HL-60 (cell line): ENCODE measurements around the gene PAXIP1.

Source experiments
- DNase-seq, 2 experiments: peaks; one replicate each; pipeline ENCODE4 v3.0.0-alpha.2; 2010 to 2020; ENCODE audit warnings: low read depth in 1 of 2, low spot score in 1 of 2
- H3K27ac ChIP-seq: fragments of 250-450 bp; sonication (Bioruptor Pico); replicated peaks from 2 replicates; pipeline ENCODE4 v1.5.1; 2020; ENCODE audit warnings: mild to moderate bottlenecking, moderate library complexity
- H3K27me3 ChIP-seq: fragments of 250-450 bp; sonication (Bioruptor Pico); 2 replicates; pipeline ENCODE4 v1.5.1; 2021; ENCODE audit warnings: mild to moderate bottlenecking, moderate library complexity; ENCODE audit not compliant: insufficient read depth, poor library complexity, severe bottlenecking
- H3K4me3 ChIP-seq: replicated peaks from 2 replicates; pipeline ENCODE4 v1.5.1; 2011; ENCODE audit warnings: mild to moderate bottlenecking, control low read depth, low read length; ENCODE audit not compliant: insufficient read depth
- GABPA ChIP-seq: IDR thresholded peaks from 2 replicates; pipeline ENCODE4 v1.6.1; 2012; ENCODE audit warnings: low read depth
- POLR2AphosphoS5 ChIP-seq: IDR thresholded peaks from 2 replicates; pipeline ENCODE4 v1.6.1; 2012; ENCODE audit warnings: low read depth
- REST ChIP-seq: IDR thresholded peaks from 2 replicates; pipeline ENCODE4 v1.6.1; 2012; ENCODE audit warnings: low read depth; ENCODE audit not compliant: insufficient replicate concordance
- SPI1 ChIP-seq: IDR thresholded peaks from 2 replicates; pipeline ENCODE4 v1.6.1; 2012; ENCODE audit warnings: low read depth, mild to moderate bottlenecking, borderline replicate concordance
- TF ChIP-seq, protein P1 (sequence below): IDR thresholded peaks from one replicate; pipeline ENCODE4 v1.5.1; 2011; ENCODE audit warnings: low read length, control low read depth, inconsistent platforms; ENCODE audit not compliant: insufficient read depth

The PAXIP1 gene

DNA sequence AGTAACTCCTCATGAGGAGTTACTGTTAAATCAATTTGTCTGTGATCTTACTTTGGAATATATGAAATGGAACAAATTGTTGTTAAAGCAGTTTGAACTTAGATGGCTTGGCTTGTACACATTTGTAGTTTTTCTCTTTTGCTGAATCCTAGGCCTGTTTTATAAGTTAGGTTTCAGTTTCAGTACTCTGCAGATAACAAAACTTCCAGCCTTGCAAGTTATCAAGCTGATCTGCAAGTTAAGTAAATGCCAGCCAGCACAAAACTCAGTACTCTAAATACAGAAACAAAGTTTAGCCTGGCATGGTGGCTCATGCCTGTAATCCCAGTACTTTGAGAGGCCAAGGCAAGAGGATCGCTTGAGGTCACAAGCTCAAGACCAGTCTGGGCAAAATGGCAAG, 25.0 kb upstream of the PAXIP1 start:
- TF ChIP-seq, protein P1, sequence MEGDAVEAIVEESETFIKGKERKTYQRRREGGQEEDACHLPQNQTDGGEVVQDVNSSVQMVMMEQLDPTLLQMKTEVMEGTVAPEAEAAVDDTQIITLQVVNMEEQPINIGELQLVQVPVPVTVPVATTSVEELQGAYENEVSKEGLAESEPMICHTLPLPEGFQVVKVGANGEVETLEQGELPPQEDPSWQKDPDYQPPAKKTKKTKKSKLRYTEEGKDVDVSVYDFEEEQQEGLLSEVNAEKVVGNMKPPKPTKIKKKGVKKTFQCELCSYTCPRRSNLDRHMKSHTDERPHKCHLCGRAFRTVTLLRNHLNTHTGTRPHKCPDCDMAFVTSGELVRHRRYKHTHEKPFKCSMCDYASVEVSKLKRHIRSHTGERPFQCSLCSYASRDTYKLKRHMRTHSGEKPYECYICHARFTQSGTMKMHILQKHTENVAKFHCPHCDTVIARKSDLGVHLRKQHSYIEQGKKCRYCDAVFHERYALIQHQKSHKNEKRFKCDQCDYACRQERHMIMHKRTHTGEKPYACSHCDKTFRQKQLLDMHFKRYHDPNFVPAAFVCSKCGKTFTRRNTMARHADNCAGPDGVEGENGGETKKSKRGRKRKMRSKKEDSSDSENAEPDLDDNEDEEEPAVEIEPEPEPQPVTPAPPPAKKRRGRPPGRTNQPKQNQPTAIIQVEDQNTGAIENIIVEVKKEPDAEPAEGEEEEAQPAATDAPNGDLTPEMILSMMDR, result no peak
- no peak for TF ChIP-seq REST
- TF ChIP-seq POLR2AphosphoS5, result no peak
- no peak for TF ChIP-seq SPI1
- TF ChIP-seq GABPA, result no peak
- Histone ChIP-seq H3K4me3 (no peak overlapping the region), H3K27me3 (no peaks in the 10 kb centered on the region), H3K27ac (no peak overlapping the region)
- no peak for DNase-seq

GRCh38 chr7:155021699-155022145, 18.8 kb upstream of the PAXIP1 start:
- TF ChIP-seq, protein P1, result no peak
- TF ChIP-seq SPI1 (no peak), POLR2AphosphoS5 (no peak), REST (no peak)
- DNase-seq, result no peak
- H3K4me3 ChIP-seq, result no peak overlapping the region
- H3K27ac ChIP-seq, result no peak overlapping the region
- no peaks in the 10 kb centered on the region for H3K27me3 ChIP-seq

- H3K27me3 ChIP-seq, result no peaks in the 10 kb centered on the region
- no peak overlapping the region for H3K27ac ChIP-seq
- H3K4me3 ChIP-seq, result no peak overlapping the region
- TF ChIP-seq POLR2AphosphoS5 (no peak), GABPA (no peak), SPI1 (no peak), REST (no peak)
- TF ChIP-seq, protein P1, result no peak
- no peak for DNase-seq
These were observed 18.1 kb upstream of the PAXIP1 start for GRCh38 chr7:155020996-155021395.
